Hepatocyte (in vitro differentiated cells): Measurements from ENCODE around the gene OGFOD1.

Experiments used
- CTCF ChIP-seq: fragments of 200-600 bp; sonication (generic); IDR thresholded peaks from 2 replicates; pipeline ENCODE4 v1.5.1; 2016; ENCODE audit warnings: antibody characterized with exemption, mild to moderate bottlenecking; ENCODE audit not compliant: poor library complexity
- EZH2 ChIP-seq: fragments of 200-600 bp; sonication (generic); IDR thresholded peaks from 2 replicates; pipeline ENCODE4 v1.6.1; 2016; ENCODE audit warnings: antibody characterized with exemption, mild to moderate bottlenecking, borderline replicate concordance
- EZH2phosphoT487 ChIP-seq: fragments of 200-600 bp; sonication (generic); IDR thresholded peaks from one replicate; pipeline ENCODE4 v1.6.1; 2018; ENCODE audit warnings: antibody characterized with exemption, mild to moderate bottlenecking, low read depth, moderate library complexity; ENCODE audit not compliant: unreplicated experiment, severe bottlenecking

- TF ChIP-seq EZH2, result no peak
- TF ChIP-seq CTCF, result no peak
- no peak for TF ChIP-seq EZH2phosphoT487
Observed at GRCh38 chr16:56438038-56438437, 13.3 kb upstream of the OGFOD1 start.
